HL-60 (cell line): Measurements from ENCODE around the gene SRSF8.
"Not testable (repeated sequence)": the region's sequence is repeated elsewhere in the genome, so short reads cannot be mapped to it uniquely, and the experiment has no call there.

Experiments used
- DNase-seq, 2 experiments: peaks; one replicate each; pipeline ENCODE4 v3.0.0-alpha.2; 2010 to 2020; ENCODE audit warnings: low read depth in 1 of 2, low spot score in 1 of 2
- H3K27ac ChIP-seq: fragments of 250-450 bp; sonication (Bioruptor Pico); replicated peaks from 2 replicates; pipeline ENCODE4 v1.5.1; 2020; ENCODE audit warnings: mild to moderate bottlenecking, moderate library complexity
- H3K27me3 ChIP-seq: fragments of 250-450 bp; sonication (Bioruptor Pico); 2 replicates; pipeline ENCODE4 v1.5.1; 2021; ENCODE audit warnings: mild to moderate bottlenecking, moderate library complexity; ENCODE audit not compliant: insufficient read depth, poor library complexity, severe bottlenecking
- H3K4me3 ChIP-seq: replicated peaks from 2 replicates; pipeline ENCODE4 v1.5.1; 2011; ENCODE audit warnings: mild to moderate bottlenecking, control low read depth, low read length; ENCODE audit not compliant: insufficient read depth
- CTCF ChIP-seq: IDR thresholded peaks from one replicate; pipeline ENCODE4 v1.5.1; 2011; ENCODE audit warnings: low read length, control low read depth, inconsistent platforms; ENCODE audit not compliant: insufficient read depth
- GABPA ChIP-seq: IDR thresholded peaks from 2 replicates; pipeline ENCODE4 v1.6.1; 2012; ENCODE audit warnings: low read depth
- POLR2AphosphoS5 ChIP-seq: IDR thresholded peaks from 2 replicates; pipeline ENCODE4 v1.6.1; 2012; ENCODE audit warnings: low read depth
- SPI1 ChIP-seq: IDR thresholded peaks from 2 replicates; pipeline ENCODE4 v1.6.1; 2012; ENCODE audit warnings: low read depth, mild to moderate bottlenecking, borderline replicate concordance
- long read RNA-seq: library from polyadenylated mRNA; unstranded; transcript quantifications from one replicate; pipeline ENCODE4 v2.0.0, GENCODE V29; 2020
- TF ChIP-seq, protein P1 (sequence below): IDR thresholded peaks from 2 replicates; pipeline ENCODE4 v1.6.1; 2012; ENCODE audit warnings: low read depth; ENCODE audit not compliant: insufficient replicate concordance

Gene SRSF8, protein sequence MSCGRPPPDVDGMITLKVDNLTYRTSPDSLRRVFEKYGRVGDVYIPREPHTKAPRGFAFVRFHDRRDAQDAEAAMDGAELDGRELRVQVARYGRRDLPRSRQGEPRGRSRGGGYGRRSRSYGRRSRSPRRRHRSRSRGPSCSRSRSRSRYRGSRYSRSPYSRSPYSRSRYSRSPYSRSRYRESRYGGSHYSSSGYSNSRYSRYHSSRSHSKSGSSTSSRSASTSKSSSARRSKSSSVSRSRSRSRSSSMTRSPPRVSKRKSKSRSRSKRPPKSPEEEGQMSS
- long read RNA-seq, full-length matches to known transcripts = 43 of 47 reads
- long read RNA-seq, partial matches to known transcripts = 0 of 47 reads
- long read RNA-seq, other reads (novel, unspliced or antisense) = 4 of 47 reads

GRCh38 chr11:95066716-95067038 lies at the start of gene SRSF8:
Gene SRSF8 (plus strand): TSS chr11:95066919. CDS start chr11:95067227, 308 bp downstream.
- Histone ChIP-seq H3K27me3 (no peaks in the 10 kb centered on the region), H3K4me3 (peak within 1 kb of the TSS; percentile 81), H3K27ac (peak within 1 kb of the TSS; percentile 93)
- no peak for DNase-seq
- TF ChIP-seq, protein P1, sequence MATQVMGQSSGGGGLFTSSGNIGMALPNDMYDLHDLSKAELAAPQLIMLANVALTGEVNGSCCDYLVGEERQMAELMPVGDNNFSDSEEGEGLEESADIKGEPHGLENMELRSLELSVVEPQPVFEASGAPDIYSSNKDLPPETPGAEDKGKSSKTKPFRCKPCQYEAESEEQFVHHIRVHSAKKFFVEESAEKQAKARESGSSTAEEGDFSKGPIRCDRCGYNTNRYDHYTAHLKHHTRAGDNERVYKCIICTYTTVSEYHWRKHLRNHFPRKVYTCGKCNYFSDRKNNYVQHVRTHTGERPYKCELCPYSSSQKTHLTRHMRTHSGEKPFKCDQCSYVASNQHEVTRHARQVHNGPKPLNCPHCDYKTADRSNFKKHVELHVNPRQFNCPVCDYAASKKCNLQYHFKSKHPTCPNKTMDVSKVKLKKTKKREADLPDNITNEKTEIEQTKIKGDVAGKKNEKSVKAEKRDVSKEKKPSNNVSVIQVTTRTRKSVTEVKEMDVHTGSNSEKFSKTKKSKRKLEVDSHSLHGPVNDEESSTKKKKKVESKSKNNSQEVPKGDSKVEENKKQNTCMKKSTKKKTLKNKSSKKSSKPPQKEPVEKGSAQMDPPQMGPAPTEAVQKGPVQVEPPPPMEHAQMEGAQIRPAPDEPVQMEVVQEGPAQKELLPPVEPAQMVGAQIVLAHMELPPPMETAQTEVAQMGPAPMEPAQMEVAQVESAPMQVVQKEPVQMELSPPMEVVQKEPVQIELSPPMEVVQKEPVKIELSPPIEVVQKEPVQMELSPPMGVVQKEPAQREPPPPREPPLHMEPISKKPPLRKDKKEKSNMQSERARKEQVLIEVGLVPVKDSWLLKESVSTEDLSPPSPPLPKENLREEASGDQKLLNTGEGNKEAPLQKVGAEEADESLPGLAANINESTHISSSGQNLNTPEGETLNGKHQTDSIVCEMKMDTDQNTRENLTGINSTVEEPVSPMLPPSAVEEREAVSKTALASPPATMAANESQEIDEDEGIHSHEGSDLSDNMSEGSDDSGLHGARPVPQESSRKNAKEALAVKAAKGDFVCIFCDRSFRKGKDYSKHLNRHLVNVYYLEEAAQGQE = no peak
- no peak for TF ChIP-seq POLR2AphosphoS5
- no peak for TF ChIP-seq SPI1
- no peak for TF ChIP-seq GABPA
- no peak for TF ChIP-seq CTCF

DNA sequence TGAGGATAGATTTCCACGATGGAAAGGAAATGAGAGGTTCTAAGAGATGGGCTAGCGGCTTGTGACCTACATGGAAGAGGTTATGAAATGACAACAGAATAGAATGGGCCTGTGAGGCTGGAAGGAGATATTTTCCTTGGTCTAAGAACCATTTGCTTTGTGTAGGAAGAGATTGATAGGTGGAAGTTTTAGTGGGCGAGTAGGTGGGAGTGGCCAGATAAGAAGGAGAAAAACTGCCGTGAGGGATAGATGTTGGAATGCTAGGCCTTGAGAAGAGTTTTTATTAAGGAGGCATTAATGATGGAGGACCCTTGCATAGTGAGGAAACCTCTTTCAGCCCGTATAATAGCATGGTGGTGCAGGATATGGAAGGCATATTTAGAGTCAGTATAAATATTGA lies 45.3 kb upstream of the SRSF8 start:
- H3K27me3 ChIP-seq, DNase-seq, H3K27ac ChIP-seq, H3K4me3 ChIP-seq: not testable (repeated sequence)

- DNase-seq = no peak
- TF ChIP-seq, protein P1 = no peak
- no peak for TF ChIP-seq SPI1
- no peak for TF ChIP-seq CTCF
- TF ChIP-seq POLR2AphosphoS5 = no peak
- TF ChIP-seq GABPA = no peak
- no peak within 1 kb of the TSS for H3K27ac ChIP-seq
- no peak within 1 kb of the TSS for H3K4me3 ChIP-seq
- no peaks in the 10 kb centered on the region for H3K27me3 ChIP-seq
Observed at GRCh38 chr11:95024958-95025357, 41.8 kb upstream of the SRSF8 start, which contains the start of gene KDM4E. Gene KDM4E (plus strand): TSS chr11:95025258. CDS start chr11:95025558, 300 bp downstream.

DNA sequence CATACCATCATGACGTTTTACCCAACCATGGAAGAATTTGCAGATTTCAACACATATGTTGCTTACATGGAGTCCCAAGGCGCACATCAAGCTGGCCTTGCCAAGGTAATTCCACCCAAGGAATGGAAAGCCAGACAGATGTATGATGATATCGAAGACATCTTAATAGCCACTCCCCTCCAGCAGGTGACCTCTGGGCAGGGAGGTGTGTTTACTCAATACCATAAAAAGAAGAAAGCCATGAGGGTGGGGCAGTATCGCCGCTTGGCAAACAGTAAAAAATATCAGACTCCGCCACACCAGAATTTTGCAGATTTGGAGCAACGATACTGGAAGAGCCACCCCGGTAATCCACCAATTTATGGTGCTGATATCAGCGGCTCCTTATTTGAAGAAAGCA lies 41.1 kb upstream of the SRSF8 start:
- not testable (repeated sequence) for H3K4me3 ChIP-seq, H3K27ac ChIP-seq, DNase-seq, H3K27me3 ChIP-seq

- DNase-seq = no peak
- H3K4me3 ChIP-seq = no peak overlapping the region
- H3K27me3 ChIP-seq = no peaks in the 10 kb centered on the region
- TF ChIP-seq POLR2AphosphoS5 (no peak), GABPA (no peak), CTCF (no peak), SPI1 (no peak)
- TF ChIP-seq, protein P1 = no peak
- no peak overlapping the region for H3K27ac ChIP-seq
Observed at GRCh38 chr11:95028357-95028756, 38.4 kb upstream of the SRSF8 start.
